Neural cell (in vitro differentiated cells): ENCODE results near the gene PDF. TPM values are rescaled to one million over a fixed set of nuclear protein-coding genes. Genes with fewer than 3 reads are reported as not detected.

Source experiments
- H2AFZ ChIP-seq: fragments of 200-600, 300-800 bp; sonication (generic), shearing (Covaris generic); 2 replicates; pipeline ENCODE4 v1.6.0; 2014; ENCODE audit warnings: low read depth, mild to moderate bottlenecking, antibody characterized with exemption, low read length, moderate library complexity
- H3F3A ChIP-seq: fragments of 200-600 bp; shearing (Covaris generic); 2 replicates; pipeline ENCODE4 v1.6.1; 2016; ENCODE audit warnings: mild to moderate bottlenecking, moderate library complexity, mixed read lengths, antibody characterized with exemption, low read length; ENCODE audit not compliant: insufficient read depth, poor library complexity, severe bottlenecking
- H3K27ac ChIP-seq: fragments of 200-600, 300-800 bp; sonication (generic), shearing (Covaris generic); 2 replicates; pipeline ENCODE4 v1.5.1; 2014; ENCODE audit warnings: mild to moderate bottlenecking, low read length, moderate library complexity
- H3K27me3 ChIP-seq: fragments of 300-800, 200-600 bp; sonication (generic), shearing (Covaris generic); 2 replicates; pipeline ENCODE4 v1.6.0; 2014; ENCODE audit warnings: mild to moderate bottlenecking, low read depth, low read length, moderate library complexity; ENCODE audit not compliant: insufficient read depth
- H3K36me3 ChIP-seq: fragments of 300-800, 200-600 bp; sonication (generic), shearing (Covaris generic); 2 replicates; pipeline ENCODE4 v1.5.1; 2014; ENCODE audit warnings: mild to moderate bottlenecking, antibody characterized with exemption, low read length, moderate library complexity; ENCODE audit not compliant: insufficient read depth
- H3K4me2 ChIP-seq: fragments of 300-800, 200-600 bp; sonication (generic), shearing (Covaris generic); 2 replicates; pipeline ENCODE4 v1.6.0; 2014; ENCODE audit warnings: mild to moderate bottlenecking, low read length
- H3K4me3 ChIP-seq: fragments of 300-800, 200-600 bp; sonication (generic), shearing (Covaris generic); 2 replicates; pipeline ENCODE4 v1.5.1; 2014; ENCODE audit warnings: mild to moderate bottlenecking, low read length, moderate library complexity
- H3K79me2 ChIP-seq: fragments of 200-600 bp; shearing (Covaris generic); replicated peaks from 2 replicates; pipeline ENCODE4 v1.6.0; 2014; ENCODE audit warnings: mild to moderate bottlenecking, low read length, moderate library complexity; ENCODE audit not compliant: insufficient read depth
- H3K9ac ChIP-seq: fragments of 300-800, 200-600 bp; sonication (generic), shearing (Covaris generic); 2 replicates; pipeline ENCODE4 v1.6.1; 2016; ENCODE audit warnings: mild to moderate bottlenecking, low read length, mixed read lengths
- H3K9me2 ChIP-seq: fragments of 200-600 bp; shearing (Covaris generic); 2 replicates; pipeline ENCODE4 v1.6.1; 2016; ENCODE audit warnings: mild to moderate bottlenecking, low read length, mixed read lengths; ENCODE audit not compliant: insufficient read depth
- H3K9me3 ChIP-seq: fragments of 200-600, 300-800 bp; sonication (generic), shearing (Covaris generic); 2 replicates; pipeline ENCODE4 v1.6.1; 2016; ENCODE audit warnings: mild to moderate bottlenecking, mixed run types, low read length, moderate library complexity, mixed read lengths
- H4K20me1 ChIP-seq: fragments of 200-600 bp; shearing (Covaris generic); 2 replicates; pipeline ENCODE4 v1.6.1; 2016; ENCODE audit warnings: mild to moderate bottlenecking, mixed run types; ENCODE audit not compliant: insufficient read depth
- EP300 ChIP-seq: fragments of 450-650 bp; conservative IDR thresholded peaks from 2 replicates; pipeline ENCODE4 v1.6.1; 2014; ENCODE audit warnings: antibody characterized with exemption, mild to moderate bottlenecking, moderate library complexity; ENCODE audit not compliant: poor library complexity, severe bottlenecking
- EZH2 ChIP-seq: fragments of 200-600, 300-800 bp; shearing (Covaris generic), sonication (generic); IDR thresholded peaks from 2 replicates; pipeline ENCODE4 v1.6.1; 2014; ENCODE audit warnings: antibody characterized with exemption, low read length, borderline replicate concordance, mild to moderate bottlenecking; ENCODE audit not compliant: insufficient read depth, poor library complexity, severe bottlenecking
- MXI1 ChIP-seq: fragments of 450-650 bp; conservative IDR thresholded peaks from 2 replicates; pipeline ENCODE4 v1.6.1; 2014; ENCODE audit warnings: antibody characterized with exemption, mild to moderate bottlenecking; ENCODE audit not compliant: poor library complexity, severe bottlenecking
- POLR2AphosphoS5 ChIP-seq: IDR thresholded peaks from 2 replicates; pipeline ENCODE4 v1.6.1; 2012
- RAD21 ChIP-seq: fragments of 450-650 bp; conservative IDR thresholded peaks from 2 replicates; pipeline ENCODE4 v1.6.1; 2014; ENCODE audit warnings: antibody characterized with exemption, mild to moderate bottlenecking, moderate library complexity
- SMC3 ChIP-seq: fragments of 450-650 bp; conservative IDR thresholded peaks from 2 replicates; pipeline ENCODE4 v1.6.1; 2014; ENCODE audit warnings: antibody characterized with exemption, mild to moderate bottlenecking, moderate library complexity; ENCODE audit not compliant: poor library complexity
- TAF1 ChIP-seq: IDR thresholded peaks from 2 replicates; pipeline ENCODE4 v1.6.1; 2012; ENCODE audit warnings: low read depth
- polyA plus RNA-seq: library from polyadenylated mRNA; depleted of rRNA; stranded (reverse); fragments of >200 nt; gene quantifications from 2 replicates; pipeline ENCODE4 v1.2.3, GENCODE V29; 2014
- TF ChIP-seq, protein P1 (sequence below): IDR thresholded peaks from 2 replicates; pipeline ENCODE4 v1.6.1; 2012; ENCODE audit warnings: borderline replicate concordance
- TF ChIP-seq, protein P2 (sequence below): fragments of 450-650 bp; IDR thresholded peaks from 2 replicates; pipeline ENCODE4 v1.5.1; 2014; ENCODE audit warnings: antibody characterized with exemption, mild to moderate bottlenecking, moderate library complexity; ENCODE audit not compliant: poor library complexity, severe bottlenecking

Gene PDF
- polyA plus RNA-seq, 1 donor from 2014 or later: 5.1 TPM

DNA sequence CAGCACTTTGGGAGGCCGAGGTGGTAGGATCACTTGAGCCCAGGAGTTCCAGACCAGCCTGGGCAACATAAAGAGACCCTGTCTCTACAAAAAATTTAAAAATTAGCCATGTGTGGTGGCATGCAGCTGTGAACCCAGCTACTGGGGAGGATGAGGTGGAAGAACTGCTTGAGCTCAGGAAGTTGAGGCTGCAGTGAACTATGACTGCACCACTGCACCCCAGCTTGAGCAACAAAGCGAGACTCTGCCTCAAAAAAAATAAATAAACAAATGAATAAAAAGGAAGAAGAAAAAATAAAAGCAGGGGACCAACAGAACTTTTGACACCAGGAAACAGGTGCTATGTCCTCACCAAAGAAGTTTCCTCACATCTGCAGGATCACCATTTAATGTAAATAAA, 41.2 kb upstream of the PDF start:
- Histone ChIP-seq H3K4me2 (no peak overlapping the region), H3F3A (no peaks in the 10 kb centered on the region), H3K36me3 (no peaks in the 10 kb centered on the region), H3K9me2 (no peaks in the 10 kb centered on the region), H3K27ac (no peak overlapping the region), H3K4me3 (no peak overlapping the region), H4K20me1 (no peaks in the 10 kb centered on the region), H3K79me2 (no peaks in the 10 kb centered on the region), H3K9me3 (no peaks in the 10 kb centered on the region), H3K27me3 (no peaks in the 10 kb centered on the region), H2AFZ (no peak overlapping the region), H3K9ac (no peak overlapping the region)
- TF ChIP-seq EZH2 (no peak), RAD21 (no peak), SMC3 (no peak), POLR2AphosphoS5 (no peak), MXI1 (no peak), TAF1 (no peak), EP300 (no peak)
- TF ChIP-seq, protein P1, sequence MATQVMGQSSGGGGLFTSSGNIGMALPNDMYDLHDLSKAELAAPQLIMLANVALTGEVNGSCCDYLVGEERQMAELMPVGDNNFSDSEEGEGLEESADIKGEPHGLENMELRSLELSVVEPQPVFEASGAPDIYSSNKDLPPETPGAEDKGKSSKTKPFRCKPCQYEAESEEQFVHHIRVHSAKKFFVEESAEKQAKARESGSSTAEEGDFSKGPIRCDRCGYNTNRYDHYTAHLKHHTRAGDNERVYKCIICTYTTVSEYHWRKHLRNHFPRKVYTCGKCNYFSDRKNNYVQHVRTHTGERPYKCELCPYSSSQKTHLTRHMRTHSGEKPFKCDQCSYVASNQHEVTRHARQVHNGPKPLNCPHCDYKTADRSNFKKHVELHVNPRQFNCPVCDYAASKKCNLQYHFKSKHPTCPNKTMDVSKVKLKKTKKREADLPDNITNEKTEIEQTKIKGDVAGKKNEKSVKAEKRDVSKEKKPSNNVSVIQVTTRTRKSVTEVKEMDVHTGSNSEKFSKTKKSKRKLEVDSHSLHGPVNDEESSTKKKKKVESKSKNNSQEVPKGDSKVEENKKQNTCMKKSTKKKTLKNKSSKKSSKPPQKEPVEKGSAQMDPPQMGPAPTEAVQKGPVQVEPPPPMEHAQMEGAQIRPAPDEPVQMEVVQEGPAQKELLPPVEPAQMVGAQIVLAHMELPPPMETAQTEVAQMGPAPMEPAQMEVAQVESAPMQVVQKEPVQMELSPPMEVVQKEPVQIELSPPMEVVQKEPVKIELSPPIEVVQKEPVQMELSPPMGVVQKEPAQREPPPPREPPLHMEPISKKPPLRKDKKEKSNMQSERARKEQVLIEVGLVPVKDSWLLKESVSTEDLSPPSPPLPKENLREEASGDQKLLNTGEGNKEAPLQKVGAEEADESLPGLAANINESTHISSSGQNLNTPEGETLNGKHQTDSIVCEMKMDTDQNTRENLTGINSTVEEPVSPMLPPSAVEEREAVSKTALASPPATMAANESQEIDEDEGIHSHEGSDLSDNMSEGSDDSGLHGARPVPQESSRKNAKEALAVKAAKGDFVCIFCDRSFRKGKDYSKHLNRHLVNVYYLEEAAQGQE: no peak
- TF ChIP-seq, protein P2, sequence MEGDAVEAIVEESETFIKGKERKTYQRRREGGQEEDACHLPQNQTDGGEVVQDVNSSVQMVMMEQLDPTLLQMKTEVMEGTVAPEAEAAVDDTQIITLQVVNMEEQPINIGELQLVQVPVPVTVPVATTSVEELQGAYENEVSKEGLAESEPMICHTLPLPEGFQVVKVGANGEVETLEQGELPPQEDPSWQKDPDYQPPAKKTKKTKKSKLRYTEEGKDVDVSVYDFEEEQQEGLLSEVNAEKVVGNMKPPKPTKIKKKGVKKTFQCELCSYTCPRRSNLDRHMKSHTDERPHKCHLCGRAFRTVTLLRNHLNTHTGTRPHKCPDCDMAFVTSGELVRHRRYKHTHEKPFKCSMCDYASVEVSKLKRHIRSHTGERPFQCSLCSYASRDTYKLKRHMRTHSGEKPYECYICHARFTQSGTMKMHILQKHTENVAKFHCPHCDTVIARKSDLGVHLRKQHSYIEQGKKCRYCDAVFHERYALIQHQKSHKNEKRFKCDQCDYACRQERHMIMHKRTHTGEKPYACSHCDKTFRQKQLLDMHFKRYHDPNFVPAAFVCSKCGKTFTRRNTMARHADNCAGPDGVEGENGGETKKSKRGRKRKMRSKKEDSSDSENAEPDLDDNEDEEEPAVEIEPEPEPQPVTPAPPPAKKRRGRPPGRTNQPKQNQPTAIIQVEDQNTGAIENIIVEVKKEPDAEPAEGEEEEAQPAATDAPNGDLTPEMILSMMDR: no peak

DNA sequence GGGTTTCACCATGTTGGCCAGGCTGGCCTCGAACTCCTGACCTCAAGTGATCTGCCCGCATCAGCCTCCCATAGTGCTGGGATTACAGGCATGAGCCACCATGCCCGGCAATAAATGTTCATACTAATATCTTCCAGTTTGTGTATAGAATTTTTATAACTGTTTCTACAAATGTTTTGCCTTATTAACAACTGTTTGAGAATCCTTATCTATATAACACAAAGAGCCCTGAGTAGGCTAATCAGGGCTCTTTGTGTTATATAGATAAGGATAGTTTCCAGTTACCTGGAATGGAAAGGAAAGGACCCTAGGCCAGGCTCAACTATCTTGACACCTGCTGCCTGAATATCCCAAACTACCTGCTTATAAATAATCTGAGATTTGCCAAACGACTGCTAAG, 38.5 kb upstream of the PDF start:
- no peak overlapping the region for H3K4me3 ChIP-seq
- no peak overlapping the region for H2AFZ ChIP-seq
- no peaks in the 10 kb centered on the region for H3K27me3 ChIP-seq
- no peaks in the 10 kb centered on the region for H3K79me2 ChIP-seq
- H3K27ac ChIP-seq: no peak overlapping the region
- peaks cover 4% of the 10 kb centered on the region for H3K36me3 ChIP-seq
- no peak overlapping the region for H3K4me2 ChIP-seq
- no peaks in the 10 kb centered on the region for H3F3A ChIP-seq
- H4K20me1 ChIP-seq: no peaks in the 10 kb centered on the region
- no peaks in the 10 kb centered on the region for H3K9me2 ChIP-seq
- no peak for TF ChIP-seq RAD21
- no peak for TF ChIP-seq TAF1
- TF ChIP-seq MXI1: no peak
- TF ChIP-seq, protein P1: no peak
- H3K9ac ChIP-seq: no peak overlapping the region
- H3K9me3 ChIP-seq: no peaks in the 10 kb centered on the region
